ENCODE measurements around the gene PPP1R14D.
A peak's percentile ranks its signal among the peaks of the same experiment; 100 is the strongest.

PPP1R14D gene

DNA sequence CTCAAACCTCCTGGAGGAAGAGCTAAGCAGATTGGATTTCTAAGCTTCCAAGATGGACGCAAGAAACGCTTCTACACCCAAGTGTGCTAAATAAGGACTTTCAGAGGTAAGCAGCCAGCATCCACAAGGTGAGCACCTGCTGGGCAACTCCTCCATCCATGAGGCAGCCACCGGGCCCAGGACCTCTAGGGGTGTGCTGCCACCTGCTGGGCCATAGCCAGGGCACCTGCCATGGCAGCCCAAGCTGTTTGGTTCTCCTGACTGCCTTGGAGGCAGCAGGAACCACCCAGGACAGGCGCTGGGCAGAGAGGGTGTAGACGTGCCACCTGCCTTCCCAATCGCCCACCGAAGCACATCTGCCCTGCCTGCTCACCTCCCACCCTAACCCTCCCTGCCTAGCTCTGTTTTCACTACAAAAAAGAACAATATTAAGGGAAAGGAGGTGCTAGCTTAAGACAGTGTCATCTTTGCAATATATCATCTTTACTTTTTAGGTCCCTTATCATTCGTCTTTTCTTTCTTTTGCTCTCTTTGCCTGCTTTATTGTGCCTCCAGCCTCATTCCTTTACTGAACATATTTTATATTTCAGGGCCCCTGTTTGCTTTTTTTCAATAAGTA is 45.8 kb downstream of the PPP1R14D start:
- DNase-seq (ENCODE audit: low read depth) = peak; percentile 65

- peak; percentile 46 for DNase-seq (ENCODE audit: low read depth)
These were observed 51.9 kb downstream of the PPP1R14D start for GRCh38 chr15:40776537-40777141.

- no peak for DNase-seq (ENCODE audit: low read depth)
These were observed 52.6 kb downstream of the PPP1R14D start for GRCh38 chr15:40775740-40776536.

- no peak for DNase-seq (ENCODE audit: low read depth)
These were observed 53.5 kb downstream of the PPP1R14D start for GRCh38 chr15:40775007-40775406.

DNA sequence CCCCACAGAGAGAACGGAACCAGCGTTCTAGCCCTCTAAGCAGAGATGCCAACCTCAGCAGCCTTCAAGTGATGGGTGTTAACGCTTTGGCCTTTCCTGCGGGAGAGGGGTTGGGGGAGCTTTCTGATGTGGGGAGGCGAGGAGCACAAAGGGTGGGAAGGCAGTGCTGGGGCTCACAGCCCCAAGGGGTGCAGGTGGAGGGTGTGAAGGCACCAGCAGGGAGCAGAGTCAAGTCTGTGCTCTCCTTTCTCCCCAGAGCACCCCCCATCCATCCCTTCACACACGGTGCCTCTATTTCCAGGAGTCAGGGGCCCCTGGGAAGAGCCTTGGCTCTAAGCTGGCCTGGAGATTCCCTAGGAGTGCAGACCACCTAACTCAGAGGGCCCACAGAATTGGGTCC is 54.6 kb downstream of the PPP1R14D start:
- no peak for DNase-seq (ENCODE audit: low read depth)

DNA sequence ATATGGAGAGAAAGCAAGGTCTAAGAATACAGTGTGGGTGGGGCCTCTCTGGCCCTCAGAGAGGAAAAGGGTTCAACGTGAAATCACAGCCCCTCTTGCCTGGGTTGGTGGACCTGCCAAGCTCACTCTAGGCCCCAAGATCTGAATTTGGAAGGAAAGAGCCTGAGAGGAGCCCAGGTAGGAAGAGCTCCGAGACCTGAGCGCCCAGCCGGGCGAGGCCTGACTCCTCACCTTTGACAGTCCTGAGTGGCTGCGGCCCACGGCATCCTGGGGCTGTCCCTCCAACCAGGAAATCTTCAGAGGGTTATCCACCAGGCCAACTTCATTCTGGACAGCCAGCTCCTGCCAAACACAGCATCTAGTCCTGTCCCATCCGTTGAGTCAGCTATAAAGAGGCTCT is 55.0 kb downstream of the PPP1R14D start:
- DNase-seq (ENCODE audit: low read depth) = no peak

GRCh38 chr15:40772014-40772413 is 56.5 kb downstream of the PPP1R14D start:
- no peak for DNase-seq (ENCODE audit: low read depth)

DNA sequence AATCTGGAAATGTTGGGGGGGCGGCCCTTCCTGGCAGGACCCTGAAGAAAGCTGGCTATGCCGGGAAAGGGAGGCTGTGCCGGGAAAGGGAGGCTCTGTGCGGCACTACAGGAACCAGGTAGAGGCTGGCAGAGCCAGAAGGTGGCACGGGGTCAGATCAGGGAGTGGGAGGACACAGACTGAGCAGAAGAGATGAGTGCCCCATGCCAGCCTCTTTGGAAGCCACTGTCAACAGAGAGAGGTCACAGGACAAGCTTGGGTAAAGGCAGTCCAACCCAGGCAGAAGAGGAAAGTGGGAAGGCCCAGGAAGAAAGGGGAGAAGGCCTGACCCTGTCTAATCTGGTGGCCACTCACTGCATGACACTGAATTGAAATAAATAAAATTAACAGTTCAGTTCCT is 57.3 kb downstream of the PPP1R14D start:
- no peak for DNase-seq (ENCODE audit: low read depth)

- no peak for DNase-seq (ENCODE audit: low read depth)
These were observed 58.3 kb downstream of the PPP1R14D start for GRCh38 chr15:40770147-40770721.

DNA sequence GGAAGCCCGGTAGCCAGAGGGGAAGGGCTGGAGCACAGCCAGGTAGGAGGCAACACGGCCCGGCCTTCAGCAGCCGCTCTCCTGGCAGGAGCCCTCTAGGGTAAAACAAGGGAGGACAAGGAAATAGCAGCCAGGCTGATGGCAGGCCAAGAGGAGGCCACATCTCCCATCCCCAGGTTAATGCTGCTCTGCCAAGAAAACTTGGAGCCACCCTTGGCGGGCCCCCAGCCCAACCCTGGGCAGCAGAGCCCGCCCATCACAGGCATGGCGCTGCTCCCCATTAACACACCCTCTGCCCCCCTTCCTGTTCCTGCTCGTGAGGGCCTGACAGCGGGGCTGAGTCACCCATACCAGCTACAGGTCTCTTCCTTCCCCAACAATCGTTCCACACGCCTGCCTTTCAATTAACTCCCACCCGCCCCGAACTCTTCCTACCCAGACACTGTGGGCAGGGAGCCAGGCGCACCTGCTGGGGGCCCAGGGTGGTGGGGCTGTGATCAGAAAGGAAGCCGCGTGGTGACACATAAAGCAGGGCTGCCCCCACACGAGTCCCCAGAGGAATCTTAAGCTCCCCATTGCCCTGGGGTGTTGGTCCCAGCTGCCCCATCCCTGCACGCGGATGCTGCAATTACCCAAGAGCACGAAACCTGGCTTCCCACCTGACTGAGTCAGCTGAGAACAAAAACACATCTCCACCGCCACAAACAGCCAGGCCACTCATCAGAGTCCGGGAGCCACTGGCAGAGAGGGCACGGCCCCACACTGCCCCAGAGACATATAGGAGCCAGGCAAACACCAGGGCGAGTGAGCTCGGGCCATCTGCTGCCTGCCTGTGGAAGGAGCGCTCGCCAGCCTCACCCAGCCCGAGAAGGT is 59.0 kb downstream of the PPP1R14D start, which contains the start of gene C15orf62:
Gene C15orf62 (plus strand): TSS at position 707 of the 873 bp plus-strand sequence. CDS start 516 bp downstream, outside the sequence.
- DNase-seq (ENCODE audit: low read depth) = peak; percentile 57

DNA sequence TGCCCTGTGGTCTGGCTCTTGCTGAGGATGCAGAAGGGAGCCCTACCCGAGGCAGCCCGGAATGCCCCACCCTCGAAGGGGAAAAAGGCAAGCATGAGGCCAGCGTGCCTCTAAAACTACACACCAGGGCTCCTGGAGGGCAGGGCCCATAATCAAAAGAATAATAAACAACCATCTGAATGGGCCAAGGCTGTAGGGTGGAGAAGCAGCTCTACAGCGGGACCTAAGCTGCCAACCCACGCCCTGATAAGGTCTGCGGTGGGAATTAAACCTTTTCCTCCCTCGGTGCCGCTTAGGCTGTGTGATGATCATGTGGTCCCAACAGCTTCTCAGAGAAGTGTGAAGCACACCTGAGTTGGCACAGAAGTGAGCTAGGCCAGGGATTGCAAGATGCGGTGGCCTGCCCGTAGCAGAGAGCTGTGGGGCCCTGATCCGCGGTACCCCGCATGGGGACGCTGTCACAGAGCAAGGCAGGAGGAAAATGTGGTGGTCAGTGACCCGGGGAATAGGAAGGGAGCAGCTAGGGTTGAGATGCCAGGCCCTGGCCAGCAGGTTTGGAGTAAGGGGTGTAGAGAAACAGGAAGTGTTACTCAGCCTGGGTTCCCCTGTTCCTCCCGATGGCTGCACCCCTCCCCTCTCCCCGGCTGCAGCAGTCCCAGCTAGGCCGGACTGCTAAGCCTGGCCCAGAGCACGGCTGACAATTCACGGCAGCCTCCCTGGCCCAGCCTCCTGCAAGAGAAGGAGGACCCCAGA is 59.8 kb downstream of the PPP1R14D start:
- no peak for DNase-seq (ENCODE audit: low read depth)

GRCh38 chr15:40767838-40768500 is 60.5 kb downstream of the PPP1R14D start:
- no peak for DNase-seq (ENCODE audit: low read depth)

GRCh38 chr15:40766906-40767837 is 61.3 kb downstream of the PPP1R14D start:
- DNase-seq (ENCODE audit: low read depth) = no peak

DNA sequence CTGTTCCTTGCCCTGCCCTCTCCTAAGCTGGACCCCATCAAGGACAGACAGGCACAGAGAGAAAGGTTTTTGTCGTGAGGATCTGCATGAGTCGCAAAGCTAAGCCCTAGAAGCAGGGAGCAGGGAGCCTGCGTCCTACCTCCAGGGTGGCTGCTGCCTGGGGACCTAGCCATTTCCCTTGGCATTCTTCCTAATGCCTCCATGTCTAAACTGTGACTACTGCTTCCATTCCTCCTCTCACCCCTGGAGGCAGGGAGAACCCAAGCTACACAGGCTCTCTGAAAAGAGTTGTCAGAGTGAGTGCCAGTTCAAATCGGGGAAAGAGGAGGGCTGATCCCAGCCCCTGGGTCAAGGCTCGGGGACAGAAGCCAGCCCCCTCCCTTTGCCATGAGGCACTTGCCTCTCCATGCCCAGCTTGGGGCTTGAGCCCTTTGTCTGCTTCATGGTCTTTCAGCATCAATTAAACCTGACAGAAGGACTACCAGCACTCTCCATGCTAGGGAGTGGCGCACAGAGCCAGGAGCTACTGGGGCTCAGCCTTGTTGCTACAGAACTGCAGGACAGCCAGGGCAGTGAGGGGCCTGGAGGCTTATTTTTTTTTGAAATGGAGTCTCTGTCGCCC is 62.2 kb downstream of the PPP1R14D start:
- no peak for DNase-seq (ENCODE audit: low read depth)
